CD4-positive, alpha-beta T cell (primary cell): Measurements from ENCODE around the gene UNC5B. TPM values are rescaled to one million over a fixed set of nuclear protein-coding genes. Genes with fewer than 3 reads are reported as not detected.

Experiments
- ATAC-seq: fragments of 200-7000 bp; cut with Tn5 transposase; one replicate; pipeline ENCODE4 v1.10.0; 2022; ENCODE audit warnings: mild to moderate bottlenecking; ENCODE audit not compliant: poor library complexity
- CTCF ChIA-PET: fragments of 350-600 bp; sonication (Branson Sonifier 250); formaldehyde crosslinking; loops from one replicate; lab custom pipeline; 2021; ENCODE audit warnings: antibody characterized with exemption, inconsistent platforms; lab: Charles Lee
- POLR2A ChIA-PET: fragments of 350-600 bp; sonication (Branson Sonifier 250); formaldehyde crosslinking; loops from one replicate; lab custom pipeline; 2021; ENCODE audit warnings: antibody characterized with exemption, inconsistent platforms; lab: Charles Lee
- DNase-seq, 14 experiments: peaks; one replicate each; pipeline ENCODE4 v3.0.0-alpha.2; 2013 to 2020; ENCODE audit warnings: mixed read lengths in 2 of 14
- H3K27ac ChIP-seq, 2 donors: one replicate each; pipeline versions ENCODE4 v1.5.1 to v1.7.0; 2013; ENCODE audit warnings: low read length in 2 of 2, low read depth in 1 of 2, mild to moderate bottlenecking in 1 of 2
- H3K27me3 ChIP-seq, 2 experiments: 1 replicate in 1 of 2; 2 replicates in 1 of 2; pipeline versions ENCODE4 v1.6.1 to v1.7.0; 2013; ENCODE audit warnings: low read length in 2 of 2, control low read depth in 1 of 2, mild to moderate bottlenecking in 1 of 2, moderate library complexity in 1 of 2; ENCODE audit not compliant: insufficient read depth in 2 of 2, control insufficient read depth in 1 of 2
- H3K36me3 ChIP-seq: one replicate; pipeline ENCODE4 v1.6.1; 2013; ENCODE audit warnings: low read length, control low read depth; ENCODE audit not compliant: insufficient read depth
- H3K4me1 ChIP-seq: one replicate; pipeline ENCODE4 v1.6.1; 2013; ENCODE audit warnings: low read length, control low read depth; ENCODE audit not compliant: insufficient read depth
- H3K4me3 ChIP-seq: one replicate; pipeline ENCODE4 v1.5.1; 2013; ENCODE audit warnings: mild to moderate bottlenecking, low read length, moderate library complexity
- H3K9me3 ChIP-seq, 2 experiments: 1 replicate in 1 of 2; 2 replicates in 1 of 2; pipeline versions ENCODE4 v1.6.1 to v1.7.0; 2013; ENCODE audit warnings: low read length in 2 of 2, mild to moderate bottlenecking in 2 of 2, control low read depth in 1 of 2, moderate library complexity in 1 of 2; ENCODE audit not compliant: control insufficient read depth in 1 of 2, insufficient read depth in 1 of 2
- H3K27ac Mint-ChIP-seq: one replicate; pipeline ENCODE4 v1.8.0; 2020; ENCODE audit warnings: mixed read lengths
- H3K27me3 Mint-ChIP-seq: one replicate; pipeline ENCODE4 v1.8.0; 2021; ENCODE audit warnings: mixed read lengths
- H3K36me3 Mint-ChIP-seq: one replicate; pipeline ENCODE4 v1.8.0; 2021; ENCODE audit warnings: low read depth, mixed read lengths
- H3K4me1 Mint-ChIP-seq: one replicate; pipeline ENCODE4 v1.8.0; 2021; ENCODE audit warnings: low read depth, mixed read lengths
- H3K4me3 Mint-ChIP-seq: one replicate; pipeline ENCODE4 v1.8.0; 2020; ENCODE audit warnings: mild to moderate bottlenecking, mixed read lengths
- H3K9me3 Mint-ChIP-seq: one replicate; pipeline ENCODE4 v1.8.0; 2020; ENCODE audit warnings: mixed read lengths
- intact Hi-C, 2 experiments: fragments of 100-400 bp; cut with DNase I in 1 of 2; cut with micrococcal nuclease in 1 of 2; formaldehyde crosslinking; loops; one replicate each; pipeline versions ENCODE4 v1.15.1 to v1.9.0; 2023 to 2025; cut with DNase I, micrococcal nuclease
- total RNA-seq, 174 experiments: library from RNA in 2 of 174; stranded (reverse) in 2 of 174; gene quantifications; one replicate each; pipeline ENCODE4 v1.2.3 and lab custom pipeline; 2021 to 2026
- TF ChIP-seq, protein P1 (sequence below): fragments of 200-600 bp; IDR thresholded peaks from one replicate; pipeline ENCODE4 v1.8.0; 2022; ENCODE audit warnings: antibody characterized with exemption, mild to moderate bottlenecking

Gene UNC5B
- total RNA-seq, 2 experiments from 2014 or later = 0.03 TPM; not detected in 1

DNA sequence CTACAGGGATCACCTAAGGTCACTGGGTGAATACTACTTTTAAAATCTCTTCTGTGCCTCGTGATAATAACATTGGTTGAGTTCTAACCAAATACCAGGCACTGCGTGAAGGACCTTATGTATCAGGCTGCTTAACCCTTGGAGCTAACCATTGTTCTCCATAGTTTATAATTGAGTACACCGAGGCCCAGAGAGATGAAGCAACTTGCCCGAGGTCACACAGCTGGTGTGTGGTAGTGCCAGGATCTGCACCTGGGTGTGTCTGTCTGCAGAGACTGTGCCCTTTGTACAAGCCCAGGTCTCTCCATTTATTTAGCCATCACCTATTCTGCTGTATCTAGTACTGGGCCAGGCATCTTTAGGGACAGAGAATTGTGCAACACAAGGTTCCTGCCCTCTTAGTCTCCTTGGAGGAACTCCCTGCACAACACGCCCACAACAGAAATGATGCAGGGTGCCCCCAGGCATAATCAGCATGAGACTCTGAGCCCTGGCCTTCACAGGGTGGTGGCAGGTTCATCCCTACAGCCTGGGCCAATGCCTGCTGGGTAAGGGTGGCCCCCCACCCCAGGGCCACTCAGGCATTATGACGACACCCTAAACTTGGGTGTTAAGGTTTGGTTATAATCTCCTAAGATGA lies 31.5 kb downstream of the UNC5B start:
- Histone ChIP-seq H3K4me3 (no peak overlapping the region), H3K27me3 (peaks cover 2 to 7% of the 10 kb centered on the region in 2 experiments), H3K36me3 (no peaks in the 10 kb centered on the region), H3K27ac (no peak overlapping the region), H3K4me1 (no peaks in the 10 kb centered on the region), H3K9me3 (no peaks in the 10 kb centered on the region)
- no peaks in the 10 kb centered on the region for H3K4me1 Mint-ChIP-seq
- no peak for ATAC-seq
- H3K27ac Mint-ChIP-seq = no peak overlapping the region
- ChIA-PET POLR2A (no interaction called here), CTCF (no interaction called here)
- H3K36me3 Mint-ChIP-seq = no peaks in the 10 kb centered on the region
- H3K4me3 Mint-ChIP-seq = no peak overlapping the region
- DNase-seq = no peak
- no peaks in the 10 kb centered on the region for H3K9me3 Mint-ChIP-seq
- H3K27me3 Mint-ChIP-seq = peaks cover 5% of the 10 kb centered on the region
- TF ChIP-seq, protein P1, sequence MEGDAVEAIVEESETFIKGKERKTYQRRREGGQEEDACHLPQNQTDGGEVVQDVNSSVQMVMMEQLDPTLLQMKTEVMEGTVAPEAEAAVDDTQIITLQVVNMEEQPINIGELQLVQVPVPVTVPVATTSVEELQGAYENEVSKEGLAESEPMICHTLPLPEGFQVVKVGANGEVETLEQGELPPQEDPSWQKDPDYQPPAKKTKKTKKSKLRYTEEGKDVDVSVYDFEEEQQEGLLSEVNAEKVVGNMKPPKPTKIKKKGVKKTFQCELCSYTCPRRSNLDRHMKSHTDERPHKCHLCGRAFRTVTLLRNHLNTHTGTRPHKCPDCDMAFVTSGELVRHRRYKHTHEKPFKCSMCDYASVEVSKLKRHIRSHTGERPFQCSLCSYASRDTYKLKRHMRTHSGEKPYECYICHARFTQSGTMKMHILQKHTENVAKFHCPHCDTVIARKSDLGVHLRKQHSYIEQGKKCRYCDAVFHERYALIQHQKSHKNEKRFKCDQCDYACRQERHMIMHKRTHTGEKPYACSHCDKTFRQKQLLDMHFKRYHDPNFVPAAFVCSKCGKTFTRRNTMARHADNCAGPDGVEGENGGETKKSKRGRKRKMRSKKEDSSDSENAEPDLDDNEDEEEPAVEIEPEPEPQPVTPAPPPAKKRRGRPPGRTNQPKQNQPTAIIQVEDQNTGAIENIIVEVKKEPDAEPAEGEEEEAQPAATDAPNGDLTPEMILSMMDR = no peak
- intact Hi-C loops = no loop called here

DNA sequence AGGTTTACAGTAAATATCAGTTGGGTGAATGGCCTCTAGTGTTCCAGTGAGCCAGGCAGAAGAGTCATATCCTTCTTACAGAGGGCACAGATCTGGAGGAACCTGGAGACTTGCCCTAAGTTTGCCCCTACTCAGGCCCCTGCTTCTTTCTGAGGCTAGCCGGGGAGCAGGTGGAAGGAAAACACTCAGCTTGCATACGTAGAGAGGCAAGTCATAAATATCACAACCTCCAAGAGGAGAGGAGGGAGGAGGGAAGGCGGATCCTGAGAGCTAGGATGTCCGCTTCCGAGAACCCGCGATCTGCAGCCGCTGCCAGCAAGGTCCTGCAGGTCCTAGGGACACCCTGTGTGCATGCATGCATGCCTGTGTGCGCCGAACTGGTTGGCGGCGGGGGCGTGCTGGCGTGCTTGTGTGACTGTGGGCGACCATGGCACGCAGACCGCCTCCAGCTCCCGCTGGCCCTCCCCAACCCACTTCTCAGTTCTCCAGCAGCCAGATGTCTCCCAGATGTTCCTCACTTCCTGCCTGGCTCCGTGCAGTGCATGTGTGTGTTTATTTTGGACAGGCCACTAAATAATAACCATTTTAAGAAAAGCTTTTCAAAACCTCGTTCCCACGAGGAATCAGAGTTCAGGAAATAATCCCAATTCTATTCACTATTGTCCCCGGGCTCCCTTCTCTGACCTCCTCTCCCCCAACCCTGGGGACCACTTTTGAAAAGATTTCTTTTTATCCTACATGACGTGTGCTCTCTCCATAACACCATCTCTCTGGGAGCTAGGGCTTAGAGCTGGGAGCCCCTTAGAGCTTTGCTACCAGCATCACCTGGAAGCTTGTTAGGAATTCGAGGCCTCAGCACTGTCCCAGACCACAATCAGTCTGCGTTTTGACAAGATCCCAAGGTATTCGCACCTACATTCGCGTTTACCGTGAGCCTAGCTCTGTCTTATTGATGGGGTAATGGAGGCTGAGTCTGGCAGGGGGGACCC lies 32.4 kb downstream of the UNC5B start:
- ATAC-seq (no peak), DNase-seq (peak in 1 of 14 experiments; percentile 4)
- no peaks in the 10 kb centered on the region for H3K4me1 Mint-ChIP-seq
- no peak overlapping the region for H3K4me3 Mint-ChIP-seq
- POLR2A ChIA-PET = no interaction called here
- H3K27me3 ChIP-seq = peaks cover 2 to 7% of the 10 kb centered on the region in 2 experiments
- H3K27ac ChIP-seq = no peak overlapping the region
- TF ChIP-seq, protein P1 = no peak
- H3K4me1 ChIP-seq = no peaks in the 10 kb centered on the region
- H3K36me3 Mint-ChIP-seq = no peaks in the 10 kb centered on the region
- CTCF ChIA-PET = no interaction called here
- peaks cover 5% of the 10 kb centered on the region for H3K27me3 Mint-ChIP-seq
- H3K9me3 ChIP-seq = no peaks in the 10 kb centered on the region
- H3K36me3 ChIP-seq = no peaks in the 10 kb centered on the region
- no peak overlapping the region for H3K27ac Mint-ChIP-seq
- no peak overlapping the region for H3K4me3 ChIP-seq
- intact Hi-C loops = no loop called here
- no peaks in the 10 kb centered on the region for H3K9me3 Mint-ChIP-seq

DNA sequence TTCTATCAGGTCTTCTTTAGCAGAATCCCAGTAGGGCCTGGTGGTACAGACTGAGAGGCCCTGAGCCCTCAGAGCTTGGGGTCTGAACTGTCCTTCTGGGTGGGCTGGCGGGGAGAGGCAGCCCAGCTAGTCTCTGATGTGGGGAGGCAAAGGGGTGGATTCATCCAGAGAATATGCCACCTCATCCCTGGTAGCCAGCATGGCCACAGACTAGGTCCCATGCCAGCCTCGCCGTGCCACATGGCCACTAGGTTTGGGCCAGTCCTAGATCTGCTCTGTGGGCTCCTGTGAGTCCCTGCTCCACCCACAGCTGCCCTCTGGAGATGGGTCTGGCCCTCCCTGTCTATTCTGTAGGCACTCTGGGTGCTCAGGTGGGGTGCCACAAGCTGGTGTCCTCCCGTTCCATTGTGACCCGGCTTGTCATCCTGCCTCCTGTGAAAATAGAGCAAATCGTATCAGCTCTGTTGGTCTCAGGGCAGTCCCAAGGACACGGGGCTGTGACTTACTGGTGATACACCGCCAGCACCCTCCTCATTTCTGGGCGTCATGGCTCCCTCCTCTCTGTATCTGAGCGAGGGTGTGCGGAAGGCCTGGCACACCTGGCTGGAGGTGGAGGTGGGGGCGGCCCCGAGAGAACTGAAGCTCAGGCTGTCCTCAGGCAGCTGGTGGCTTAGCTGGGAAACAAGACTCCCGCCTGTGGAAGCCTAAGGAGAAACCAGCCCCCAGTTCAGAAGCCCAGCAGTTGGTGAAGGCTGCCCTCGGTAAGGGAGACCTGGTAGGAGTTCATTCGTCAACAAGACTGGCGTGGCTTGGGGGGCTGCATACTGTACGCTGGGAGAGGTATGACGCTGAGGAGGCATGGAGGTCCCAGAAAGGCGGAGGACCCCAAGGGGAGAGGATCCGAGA lies 33.3 kb downstream of the UNC5B start:
- no peak overlapping the region for H3K27ac ChIP-seq
- H3K9me3 ChIP-seq = no peaks in the 10 kb centered on the region
- Mint-ChIP-seq H3K27ac (no peak overlapping the region), H3K27me3 (peaks cover 5% of the 10 kb centered on the region), H3K4me1 (no peaks in the 10 kb centered on the region), H3K36me3 (no peaks in the 10 kb centered on the region), H3K4me3 (no peak overlapping the region), H3K9me3 (no peaks in the 10 kb centered on the region)
- ChIA-PET POLR2A (no interaction called here), CTCF (no interaction called here)
- no peaks in the 10 kb centered on the region for H3K36me3 ChIP-seq
- no peaks in the 10 kb centered on the region for H3K4me1 ChIP-seq
- no peak for ATAC-seq
- intact Hi-C loops = no loop called here
- no peak for DNase-seq
- H3K27me3 ChIP-seq = peaks cover 2 to 7% of the 10 kb centered on the region in 2 experiments
- no peak overlapping the region for H3K4me3 ChIP-seq
- TF ChIP-seq, protein P1 = no peak
